CD4-positive, alpha-beta T cell (primary cell): ENCODE data around the gene ESF1. TPM values are rescaled to one million over a fixed set of nuclear protein-coding genes. Genes with fewer than 3 reads are reported as not detected.
"Not testable (repeated sequence)": the region's sequence is repeated elsewhere in the genome, so short reads cannot be mapped to it uniquely, and the experiment has no call there.

Source experiments
- ATAC-seq: fragments of 200-7000 bp; cut with Tn5 transposase; one replicate; pipeline ENCODE4 v1.10.0; 2022; ENCODE audit warnings: mild to moderate bottlenecking; ENCODE audit not compliant: poor library complexity
- CTCF ChIA-PET: fragments of 350-600 bp; sonication (Branson Sonifier 250); formaldehyde crosslinking; loops from one replicate; lab custom pipeline; 2021; ENCODE audit warnings: antibody characterized with exemption, inconsistent platforms; lab: Charles Lee
- POLR2A ChIA-PET: fragments of 350-600 bp; sonication (Branson Sonifier 250); formaldehyde crosslinking; loops from one replicate; lab custom pipeline; 2021; ENCODE audit warnings: antibody characterized with exemption, inconsistent platforms; lab: Charles Lee
- DNase-seq, 14 experiments: peaks; one replicate each; pipeline ENCODE4 v3.0.0-alpha.2; 2013 to 2020; ENCODE audit warnings: mixed read lengths in 2 of 14
- H3K27ac ChIP-seq, 2 donors: one replicate each; pipeline versions ENCODE4 v1.5.1 to v1.7.0; 2013; ENCODE audit warnings: low read length in 2 of 2, low read depth in 1 of 2, mild to moderate bottlenecking in 1 of 2
- H3K27me3 ChIP-seq, 2 experiments: 1 replicate in 1 of 2; 2 replicates in 1 of 2; pipeline versions ENCODE4 v1.6.1 to v1.7.0; 2013; ENCODE audit warnings: low read length in 2 of 2, control low read depth in 1 of 2, mild to moderate bottlenecking in 1 of 2, moderate library complexity in 1 of 2; ENCODE audit not compliant: insufficient read depth in 2 of 2, control insufficient read depth in 1 of 2
- H3K36me3 ChIP-seq: one replicate; pipeline ENCODE4 v1.6.1; 2013; ENCODE audit warnings: low read length, control low read depth; ENCODE audit not compliant: insufficient read depth
- H3K4me1 ChIP-seq: one replicate; pipeline ENCODE4 v1.6.1; 2013; ENCODE audit warnings: low read length, control low read depth; ENCODE audit not compliant: insufficient read depth
- H3K4me3 ChIP-seq: one replicate; pipeline ENCODE4 v1.5.1; 2013; ENCODE audit warnings: mild to moderate bottlenecking, low read length, moderate library complexity
- H3K9me3 ChIP-seq, 2 experiments: 1 replicate in 1 of 2; 2 replicates in 1 of 2; pipeline versions ENCODE4 v1.6.1 to v1.7.0; 2013; ENCODE audit warnings: low read length in 2 of 2, mild to moderate bottlenecking in 2 of 2, control low read depth in 1 of 2, moderate library complexity in 1 of 2; ENCODE audit not compliant: control insufficient read depth in 1 of 2, insufficient read depth in 1 of 2
- H3K27ac Mint-ChIP-seq: one replicate; pipeline ENCODE4 v1.8.0; 2020; ENCODE audit warnings: mixed read lengths
- H3K27me3 Mint-ChIP-seq: one replicate; pipeline ENCODE4 v1.8.0; 2021; ENCODE audit warnings: mixed read lengths
- H3K36me3 Mint-ChIP-seq: one replicate; pipeline ENCODE4 v1.8.0; 2021; ENCODE audit warnings: low read depth, mixed read lengths
- H3K4me1 Mint-ChIP-seq: one replicate; pipeline ENCODE4 v1.8.0; 2021; ENCODE audit warnings: low read depth, mixed read lengths
- H3K4me3 Mint-ChIP-seq: one replicate; pipeline ENCODE4 v1.8.0; 2020; ENCODE audit warnings: mild to moderate bottlenecking, mixed read lengths
- H3K9me3 Mint-ChIP-seq: one replicate; pipeline ENCODE4 v1.8.0; 2020; ENCODE audit warnings: mixed read lengths
- CTCF ChIP-seq: fragments of 200-600 bp; IDR thresholded peaks from one replicate; pipeline ENCODE4 v1.8.0; 2022; ENCODE audit warnings: antibody characterized with exemption, mild to moderate bottlenecking
- intact Hi-C, 2 experiments: fragments of 100-400 bp; cut with DNase I in 1 of 2; cut with micrococcal nuclease in 1 of 2; formaldehyde crosslinking; loops; one replicate each; pipeline versions ENCODE4 v1.15.1 to v1.9.0; 2023 to 2025; cut with DNase I, micrococcal nuclease
- total RNA-seq, 174 experiments: library from RNA in 2 of 174; stranded (reverse) in 2 of 174; gene quantifications; one replicate each; pipeline ENCODE4 v1.2.3 and lab custom pipeline; 2021 to 2026

The ESF1 gene
- total RNA-seq, 2 experiments from 2014 or later: 6.9 to 7.1 TPM

GRCh38 chr20:13765299-13765698 is 19.4 kb downstream of the ESF1 start:
- peaks cover 77% of the 10 kb centered on the region for H3K36me3 Mint-ChIP-seq
- Histone ChIP-seq H3K4me1 (no peaks in the 10 kb centered on the region), H3K9me3 (no peaks in the 10 kb centered on the region), H3K36me3 (peaks cover 70% of the 10 kb centered on the region), H3K27ac (no peak overlapping the region), H3K27me3 (no peaks in the 10 kb centered on the region), H3K4me3 (no peak overlapping the region)
- CTCF ChIA-PET: no interaction called here
- DNase-seq: no peak
- intact Hi-C loops: no loop called here
- POLR2A ChIA-PET: no interaction called here
- no peaks in the 10 kb centered on the region for H3K27me3 Mint-ChIP-seq
- H3K27ac Mint-ChIP-seq: no peak overlapping the region
- no peaks in the 10 kb centered on the region for H3K4me1 Mint-ChIP-seq
- TF ChIP-seq CTCF: no peak
- no peak overlapping the region for H3K4me3 Mint-ChIP-seq
- ATAC-seq: no peak
- H3K9me3 Mint-ChIP-seq: peaks cover 4% of the 10 kb centered on the region

GRCh38 chr20:13760451-13760946 is 24.2 kb downstream of the ESF1 start:
- H3K9me3 Mint-ChIP-seq, H3K9me3 ChIP-seq, DNase-seq, ATAC-seq, POLR2A ChIA-PET, intact Hi-C loops, H3K4me1 Mint-ChIP-seq, H3K4me1 ChIP-seq, H3K4me3 ChIP-seq, H3K27ac ChIP-seq, H3K27me3 Mint-ChIP-seq, H3K27me3 ChIP-seq, H3K4me3 Mint-ChIP-seq, CTCF ChIA-PET, H3K27ac Mint-ChIP-seq: not testable (repeated sequence)
- peaks cover 77% of the 10 kb centered on the region for H3K36me3 Mint-ChIP-seq
- peaks cover 56% of the 10 kb centered on the region for H3K36me3 ChIP-seq

GRCh38 chr20:13758884-13759283 is 25.8 kb downstream of the ESF1 start:
- Histone ChIP-seq H3K36me3 (peaks cover 55% of the 10 kb centered on the region), H3K27me3 (no peaks in the 10 kb centered on the region), H3K9me3 (no peaks in the 10 kb centered on the region), H3K4me1 (no peaks in the 10 kb centered on the region), H3K4me3 (no peak overlapping the region), H3K27ac (no peak overlapping the region)
- Mint-ChIP-seq H3K4me1 (no peaks in the 10 kb centered on the region), H3K27me3 (no peaks in the 10 kb centered on the region), H3K9me3 (no peaks in the 10 kb centered on the region), H3K27ac (no peak overlapping the region), H3K4me3 (no peak overlapping the region), H3K36me3 (peaks cover 61% of the 10 kb centered on the region)
- TF ChIP-seq CTCF: no peak
- ATAC-seq (no peak), DNase-seq (no peak)
- ChIA-PET POLR2A (no interaction called here), CTCF (no interaction called here)
- intact Hi-C loops: no loop called here

GRCh38 chr20:13756551-13756950 is 28.2 kb downstream of the ESF1 start:
- H3K4me1 Mint-ChIP-seq: no peaks in the 10 kb centered on the region
- no peaks in the 10 kb centered on the region for H3K4me1 ChIP-seq
- intact Hi-C loops: no loop called here
- CTCF ChIA-PET: no interaction called here
- no peak overlapping the region for H3K4me3 Mint-ChIP-seq
- no peak overlapping the region for H3K27ac ChIP-seq
- no peaks in the 10 kb centered on the region for H3K9me3 Mint-ChIP-seq
- H3K27me3 Mint-ChIP-seq: no peaks in the 10 kb centered on the region
- no peak for DNase-seq
- H3K36me3 Mint-ChIP-seq: peaks cover 45% of the 10 kb centered on the region
- TF ChIP-seq CTCF: no peak
- no peak overlapping the region for H3K4me3 ChIP-seq
- H3K27me3 ChIP-seq: no peaks in the 10 kb centered on the region
- POLR2A ChIA-PET: no interaction called here
- no peaks in the 10 kb centered on the region for H3K9me3 ChIP-seq
- peaks cover 45% of the 10 kb centered on the region for H3K36me3 ChIP-seq
- H3K27ac Mint-ChIP-seq: no peak overlapping the region
- no peak for ATAC-seq
